ENCODE data around the gene BRD9.
"Not testable (repeated sequence)": the region's sequence is repeated elsewhere in the genome, so short reads cannot be mapped to it uniquely, and the experiment has no call there.

Gene BRD9

DNA sequence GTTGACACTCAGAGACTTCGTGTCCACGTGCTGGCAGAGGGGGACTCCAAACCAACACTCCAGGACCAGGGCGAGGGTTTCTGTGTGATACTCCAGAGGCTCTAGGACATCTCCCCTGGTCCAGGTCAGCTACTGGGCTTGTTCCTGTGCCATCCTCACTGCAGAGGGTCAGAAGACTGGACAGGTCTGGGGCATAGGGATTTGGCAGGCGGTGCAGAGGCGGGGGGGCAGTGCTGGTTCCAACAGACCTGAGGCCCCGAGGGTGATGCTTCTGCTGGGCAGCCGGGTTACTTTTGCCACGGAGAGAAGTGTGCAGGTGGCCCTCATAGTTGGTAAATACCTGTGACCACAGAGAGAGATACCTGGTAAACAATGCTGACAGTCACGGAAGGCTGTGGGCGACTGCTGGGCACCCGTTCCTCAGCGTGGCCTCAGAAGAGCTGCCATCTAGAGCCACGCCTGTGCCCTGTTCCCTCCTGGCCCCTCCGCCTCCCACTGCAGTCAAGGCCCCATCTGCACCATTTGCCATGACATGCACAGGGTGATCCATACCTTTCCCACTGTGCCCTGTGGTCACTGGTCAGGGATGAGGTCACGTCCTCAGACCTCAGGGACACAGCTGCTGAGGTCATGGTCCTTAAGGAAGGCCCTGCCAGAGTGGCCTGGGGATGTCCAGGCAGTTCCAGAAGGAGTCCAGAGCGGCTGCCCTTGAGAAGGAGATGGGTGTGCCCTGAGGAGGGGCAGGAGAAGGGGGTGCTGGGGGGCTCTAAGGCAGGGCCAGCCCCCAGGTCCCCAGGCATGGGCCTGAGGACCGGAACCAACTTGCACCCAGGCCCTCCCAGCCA lies 30.1 kb upstream of the BRD9 start:
- DNase-seq, result no peak

DNA sequence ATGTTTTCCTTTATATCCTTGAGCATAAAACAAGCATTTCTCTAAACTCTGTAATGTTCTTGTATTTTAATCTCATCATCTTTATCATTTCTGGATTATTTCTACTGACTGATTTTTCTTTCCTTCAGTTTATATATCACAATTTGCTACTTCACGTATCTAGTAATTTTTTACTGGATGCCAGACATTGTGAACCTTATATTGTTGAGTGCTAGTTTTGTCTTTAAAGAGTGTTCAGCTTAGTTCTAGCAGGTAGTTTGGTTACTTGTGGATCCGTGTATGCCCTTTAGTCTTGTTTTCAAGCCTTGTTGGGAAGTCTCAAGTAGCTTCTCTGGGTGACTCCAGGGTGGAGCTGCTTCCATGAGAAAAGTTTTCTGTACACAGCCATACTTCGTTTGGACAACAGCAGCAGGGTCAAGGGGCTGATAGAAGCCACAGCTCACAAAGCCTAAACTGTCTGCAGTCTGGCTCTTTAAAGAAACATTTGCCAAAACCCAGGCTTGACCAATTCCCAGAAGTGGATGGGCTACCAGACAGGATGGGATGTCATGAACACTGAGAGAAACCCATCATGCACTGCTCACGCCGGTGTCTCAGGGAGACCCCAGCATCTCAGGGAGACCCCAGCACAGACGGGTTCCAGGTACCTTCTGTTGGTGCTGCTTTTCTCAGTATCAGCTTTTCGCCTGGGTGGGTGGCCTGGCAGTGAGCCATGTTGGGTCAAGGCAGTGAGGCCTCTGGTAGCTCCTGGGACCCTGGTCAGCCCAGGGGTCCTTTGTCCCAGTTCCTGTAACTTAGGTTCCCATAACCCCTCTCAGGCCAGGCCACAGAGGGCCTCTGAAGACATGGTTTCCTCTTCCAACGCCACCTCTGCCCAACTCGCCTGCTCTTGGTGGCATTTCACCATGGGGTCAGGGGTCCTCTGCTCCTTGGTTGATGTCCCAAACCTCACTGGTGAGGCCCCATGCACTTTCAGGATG lies 29.1 kb upstream of the BRD9 start:
- DNase-seq, result no peak

DNA sequence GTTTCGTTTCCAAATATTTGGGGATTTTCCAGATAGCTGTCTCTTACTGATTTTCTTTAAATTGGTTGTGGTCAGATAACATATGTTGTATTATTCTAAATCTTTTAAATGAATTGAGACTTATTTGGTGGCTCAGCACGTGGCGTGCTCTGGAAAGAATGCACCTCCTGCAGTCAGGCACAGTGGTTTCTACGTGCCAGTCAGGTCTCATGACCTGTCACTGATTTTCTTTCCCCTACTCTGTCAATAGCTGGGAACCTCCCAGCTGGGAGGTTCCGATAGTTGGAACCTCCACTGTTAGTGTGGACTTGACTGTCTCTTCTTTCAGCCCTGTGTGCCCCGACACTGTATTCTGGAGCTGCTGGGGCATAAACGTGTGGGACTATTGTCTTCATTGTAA lies 27.7 kb upstream of the BRD9 start:
- no peak for DNase-seq

DNA sequence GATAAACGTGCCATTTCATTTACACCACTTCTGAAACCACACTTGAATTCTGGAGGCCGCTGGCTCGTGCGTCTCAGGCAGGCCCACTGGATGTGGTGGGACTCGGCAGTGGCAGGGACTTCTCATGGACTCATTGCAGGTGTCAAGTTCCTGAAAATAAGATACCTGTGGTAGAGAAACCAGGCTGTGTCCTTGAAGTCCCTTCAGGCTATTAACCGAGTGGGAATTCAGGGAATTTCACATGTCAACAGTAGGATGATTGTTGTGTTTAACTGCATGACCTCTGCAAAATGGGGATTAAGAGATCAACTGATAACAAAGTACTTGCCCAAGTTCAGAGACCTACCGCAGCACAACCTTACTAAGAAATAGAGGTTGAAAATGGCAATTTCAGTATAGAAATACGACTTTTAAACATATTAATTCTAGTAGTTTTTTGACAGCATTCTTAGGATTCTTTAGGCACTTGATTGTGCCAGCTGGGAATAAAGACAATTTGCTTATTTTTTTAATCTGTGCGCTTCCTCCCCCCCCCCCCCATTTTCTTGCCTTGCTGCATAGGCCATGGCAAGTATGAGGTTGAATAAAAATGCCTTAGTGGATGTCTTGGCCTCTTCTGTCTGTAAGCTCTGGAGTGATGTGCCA lies 26.9 kb upstream of the BRD9 start:
- DNase-seq, result no peak

DNA sequence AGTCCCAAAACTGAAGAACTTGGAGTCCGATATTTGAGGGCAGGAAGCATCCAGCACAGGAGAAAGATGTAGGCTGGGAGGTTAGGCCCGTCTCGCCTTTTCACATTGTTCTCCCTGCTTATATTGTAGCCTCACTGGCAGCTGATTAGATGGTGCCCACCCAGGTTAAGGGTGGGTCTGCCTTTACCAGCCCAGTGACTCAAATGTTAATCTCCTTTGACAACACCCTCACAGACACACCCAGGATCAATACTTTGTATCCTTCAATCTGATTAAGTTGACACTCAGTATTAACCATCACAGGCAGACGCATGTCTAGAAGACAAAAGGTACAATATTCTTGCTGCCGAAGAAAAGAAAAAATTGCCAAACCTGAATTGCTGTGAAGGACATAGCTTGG lies 26.1 kb upstream of the BRD9 start:
- DNase-seq, result not testable (repeated sequence)

DNA sequence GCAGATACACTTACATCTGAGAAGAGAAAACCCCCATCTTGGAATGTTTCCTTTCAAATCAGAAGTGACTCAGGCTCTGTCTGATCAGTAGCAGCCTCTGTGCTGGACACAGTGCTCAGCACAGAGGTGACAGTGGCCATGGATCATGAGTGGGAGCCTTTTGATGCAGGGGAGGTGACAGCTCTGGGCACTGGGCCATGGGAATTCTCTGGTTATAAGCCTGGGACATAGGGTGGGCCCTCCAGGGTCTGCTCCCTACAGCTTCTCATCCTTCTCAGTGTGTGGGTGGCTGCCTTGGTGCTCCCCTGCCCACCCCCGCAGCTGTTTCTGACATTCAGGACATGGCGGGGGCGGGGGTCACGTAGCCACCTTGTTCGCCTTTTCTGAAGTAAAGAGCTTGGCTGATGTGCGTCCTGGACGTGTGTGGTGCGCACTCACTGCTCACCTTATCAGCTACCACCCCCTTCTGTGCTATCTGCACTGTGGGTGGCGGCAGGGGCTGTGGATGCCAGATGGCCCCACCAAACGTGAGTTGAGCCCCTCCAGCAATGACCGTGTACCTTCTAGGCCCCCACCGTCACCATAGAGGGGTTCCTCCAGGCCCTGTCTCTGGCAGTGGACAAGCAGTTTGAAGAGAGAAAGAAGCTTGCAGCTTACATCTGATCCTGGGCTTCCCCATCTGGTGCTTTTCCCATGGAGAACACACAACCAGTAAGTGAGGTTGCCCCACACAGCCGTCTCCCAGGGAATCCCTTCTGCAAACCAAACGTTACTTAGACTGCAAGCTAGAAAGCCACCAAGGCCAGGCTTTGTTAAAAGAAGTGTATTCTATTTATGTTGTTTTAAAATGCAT lies 24.1 kb upstream of the BRD9 start:
- no peak for DNase-seq

DNA sequence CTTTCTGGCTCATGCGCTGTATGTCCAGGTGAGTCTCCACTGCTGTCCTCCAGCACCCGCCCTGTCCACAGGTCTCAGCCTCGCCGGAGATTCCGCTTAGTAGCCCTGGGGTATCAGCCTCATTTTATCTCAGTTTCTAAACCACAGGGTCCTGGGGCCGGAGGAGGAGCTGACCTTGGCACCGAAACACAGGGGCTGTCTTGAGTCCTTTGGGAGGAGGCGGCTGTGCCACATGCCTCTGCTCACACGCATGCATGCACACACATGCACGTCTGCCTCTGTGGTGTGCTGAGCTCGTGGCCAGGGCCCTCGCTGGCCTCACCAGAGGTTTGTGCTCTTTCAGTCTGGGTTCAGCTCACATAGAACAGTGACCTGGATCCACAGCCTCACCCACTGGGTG lies 23.3 kb upstream of the BRD9 start:
- DNase-seq, result no peak

DNA sequence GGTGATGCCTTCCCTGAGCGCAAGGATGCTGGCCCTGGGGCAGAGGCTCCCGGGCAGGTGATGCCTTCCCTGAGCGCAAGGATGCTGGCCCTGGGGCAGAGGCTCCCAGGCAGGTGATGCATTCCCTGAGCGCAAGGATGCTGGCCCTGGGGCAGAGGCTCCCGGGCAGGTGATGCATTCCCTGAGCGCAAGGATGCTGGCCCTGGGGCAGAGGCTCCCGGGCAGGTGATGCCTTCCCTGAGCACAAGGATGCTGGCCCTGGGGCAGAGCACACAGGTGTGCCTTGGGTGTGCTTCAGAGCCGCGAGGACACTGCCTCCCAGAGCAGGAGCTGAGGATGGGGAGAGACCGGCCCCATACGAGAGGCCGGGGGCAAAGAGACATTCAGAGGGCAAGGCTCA lies 22.7 kb upstream of the BRD9 start:
- DNase-seq, result not testable (repeated sequence)

DNA sequence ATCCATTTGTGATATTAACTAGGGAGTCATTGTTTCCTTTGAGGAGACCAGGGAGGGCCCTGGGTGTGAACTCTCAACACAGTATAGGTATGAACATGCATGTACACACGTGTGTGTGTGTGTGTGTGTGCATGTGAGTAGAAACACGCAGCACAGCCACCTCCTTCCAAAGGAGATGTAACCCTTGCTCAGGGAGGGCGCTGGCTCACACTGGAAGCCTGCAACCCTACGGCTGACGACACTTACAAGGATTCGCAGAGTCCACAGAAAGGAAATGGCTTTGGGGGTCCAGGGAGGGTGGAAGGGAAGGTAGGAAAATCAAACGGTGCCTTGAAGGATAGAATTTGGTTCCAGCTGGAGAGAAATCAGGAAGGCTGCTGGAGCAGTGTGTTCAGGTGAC lies 22.0 kb upstream of the BRD9 start:
- no peak for DNase-seq

DNA sequence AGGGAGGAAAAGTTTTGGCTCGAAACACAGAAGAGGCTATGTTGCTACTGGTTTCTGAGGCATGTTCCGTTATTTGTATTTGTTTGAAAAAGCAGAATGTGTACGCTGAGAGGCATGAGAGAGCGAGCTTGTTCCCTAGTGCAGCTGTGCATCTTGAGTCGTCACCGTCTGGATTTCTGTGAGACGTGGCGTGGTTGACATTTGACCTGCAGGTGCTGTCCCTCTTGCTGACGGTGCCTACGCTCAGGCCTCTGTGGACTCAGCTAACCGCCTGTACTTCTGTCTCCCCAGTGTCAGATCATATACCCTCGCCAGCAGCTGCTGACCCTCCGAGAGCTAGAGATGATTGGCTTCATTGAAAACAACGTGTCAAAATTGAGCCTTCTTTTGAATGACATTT lies 21.6 kb upstream of the BRD9 start:
- DNase-seq, result no peak

DNA sequence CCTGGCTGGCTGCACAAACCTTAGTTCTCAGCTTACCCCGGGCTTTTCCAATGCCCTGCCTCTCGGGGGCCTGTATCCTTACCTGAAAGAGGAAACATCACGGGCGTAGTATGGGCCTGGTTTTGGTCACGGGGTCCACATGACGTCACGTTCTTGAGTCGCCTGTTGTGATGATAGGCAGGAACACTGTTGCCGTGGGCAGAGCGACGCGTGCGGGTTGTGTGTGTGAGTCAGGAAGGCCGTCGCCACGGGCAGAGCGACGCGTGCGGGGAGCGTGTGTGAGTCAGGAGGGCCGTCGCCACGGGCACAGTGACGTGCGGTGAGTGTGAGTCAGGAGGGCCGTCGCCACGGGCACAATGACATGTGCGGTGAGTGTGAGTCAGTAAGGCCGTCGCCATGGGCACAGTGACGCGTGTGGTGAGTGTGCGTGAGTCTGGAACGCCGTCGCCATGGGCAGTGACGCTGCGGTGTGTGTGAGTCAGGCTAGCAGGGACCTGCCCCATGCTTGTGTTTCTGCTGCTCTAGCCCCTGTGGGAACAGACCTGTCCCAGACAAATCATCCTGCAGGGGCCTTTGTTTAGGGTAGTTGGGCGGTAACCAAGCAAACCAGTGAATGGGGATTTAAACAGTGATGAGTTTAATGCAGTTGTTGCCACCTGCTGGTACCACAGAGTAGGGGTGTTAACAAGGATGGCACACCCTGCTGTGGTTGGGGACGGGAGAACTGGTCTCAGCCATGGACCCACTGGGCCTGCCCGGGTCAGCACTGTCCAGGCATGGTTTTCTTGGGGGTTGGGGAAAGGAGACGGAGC lies 19.9 kb upstream of the BRD9 start:
- peak; percentile 91 for DNase-seq

DNA sequence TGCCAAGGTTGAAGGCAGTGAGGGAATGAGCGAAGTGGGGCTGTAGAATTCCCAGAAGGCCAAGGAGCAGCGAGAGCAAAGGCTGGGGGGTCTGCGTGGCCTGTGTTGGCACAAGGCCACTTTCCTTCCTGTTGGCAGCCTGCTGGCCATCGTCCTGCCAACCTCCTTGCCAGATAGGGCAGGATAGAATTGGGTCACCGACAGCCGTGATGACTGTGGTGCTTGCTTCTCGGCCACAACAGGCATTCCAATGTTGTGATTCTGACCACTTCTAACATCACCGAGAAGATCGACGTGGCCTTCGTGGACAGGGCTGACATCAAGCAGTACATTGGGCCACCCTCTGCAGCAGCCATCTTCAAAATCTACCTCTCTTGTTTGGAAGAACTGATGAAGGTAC lies 19.0 kb upstream of the BRD9 start:
- no peak for DNase-seq

DNA sequence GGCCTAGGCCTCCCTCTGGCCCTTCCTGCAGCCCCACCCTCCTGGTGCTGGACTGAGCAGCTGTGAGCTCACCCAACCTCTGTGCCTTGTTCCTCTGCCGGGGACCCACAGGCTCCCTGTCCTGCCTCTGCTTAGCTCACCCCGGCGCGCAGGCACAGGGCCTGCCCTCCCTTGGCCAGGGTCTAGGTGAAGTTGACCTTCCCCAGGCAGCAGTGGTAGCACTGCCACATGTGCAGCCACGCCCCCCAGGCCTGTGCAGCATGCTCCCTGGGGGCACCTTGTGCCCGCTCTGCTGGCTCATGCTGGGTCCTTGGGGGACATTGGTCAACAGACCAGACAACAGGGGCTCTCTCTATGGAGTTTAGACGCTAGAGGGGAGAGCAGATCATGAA lies 18.2 kb upstream of the BRD9 start:
- no peak for DNase-seq

DNA sequence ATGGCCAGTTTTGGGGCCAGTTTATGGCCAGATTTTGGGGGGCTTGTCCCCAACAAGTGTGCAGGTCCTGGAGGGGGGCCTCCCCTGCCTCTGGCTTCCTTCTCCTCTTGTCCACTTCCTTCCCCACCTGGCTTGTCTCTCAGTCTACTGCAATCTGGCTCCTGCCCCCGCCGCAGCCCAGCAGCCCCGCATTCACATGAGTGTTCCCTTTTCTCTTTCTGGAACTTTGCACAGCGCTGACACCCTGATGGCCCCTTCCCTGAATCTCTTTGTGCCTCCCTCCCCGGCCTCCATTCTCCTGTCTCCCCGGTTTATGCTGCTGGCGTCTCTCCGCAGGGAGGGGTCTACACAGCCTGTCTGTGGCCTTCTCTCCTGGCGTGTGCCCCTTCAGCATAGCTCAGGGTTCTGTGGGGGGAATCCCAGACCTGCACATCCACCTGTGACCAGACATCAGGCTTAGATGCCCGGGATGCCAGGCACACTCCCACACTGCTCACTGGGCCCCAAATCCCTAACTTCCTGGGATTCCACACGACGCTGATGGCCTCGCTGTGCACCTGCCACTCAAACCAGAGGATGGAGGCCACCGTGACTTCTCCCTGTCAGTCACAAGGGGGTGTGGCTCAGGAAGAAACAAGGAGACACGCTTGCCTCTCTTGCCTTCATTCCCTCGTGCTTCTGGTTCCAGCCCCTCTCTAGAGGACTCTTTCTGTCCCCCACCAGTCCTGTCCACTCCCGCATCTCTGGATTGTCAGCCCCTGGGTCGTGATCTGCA lies 17.6 kb upstream of the BRD9 start:
- DNase-seq, result no peak

DNA sequence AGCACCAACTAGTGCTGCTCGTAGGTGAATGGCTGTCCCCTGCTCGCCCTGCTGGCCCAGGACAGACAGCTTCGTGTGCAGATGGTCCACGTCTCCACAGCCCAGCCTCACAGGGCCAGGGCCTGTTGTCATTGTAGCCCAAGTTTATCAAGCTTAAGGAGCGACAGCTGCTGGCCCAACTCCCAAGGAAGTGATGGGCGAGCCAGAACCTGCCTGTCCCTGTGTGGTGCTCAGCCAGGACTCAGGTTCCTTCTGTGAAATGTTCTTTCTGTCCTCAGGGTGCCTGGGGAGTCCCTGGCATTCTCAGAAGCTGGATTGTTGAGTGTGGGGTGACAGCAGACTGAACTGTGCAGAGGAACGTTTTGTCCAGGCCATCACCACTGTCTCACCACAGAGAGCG lies 16.5 kb upstream of the BRD9 start:
- DNase-seq, result no peak

DNA sequence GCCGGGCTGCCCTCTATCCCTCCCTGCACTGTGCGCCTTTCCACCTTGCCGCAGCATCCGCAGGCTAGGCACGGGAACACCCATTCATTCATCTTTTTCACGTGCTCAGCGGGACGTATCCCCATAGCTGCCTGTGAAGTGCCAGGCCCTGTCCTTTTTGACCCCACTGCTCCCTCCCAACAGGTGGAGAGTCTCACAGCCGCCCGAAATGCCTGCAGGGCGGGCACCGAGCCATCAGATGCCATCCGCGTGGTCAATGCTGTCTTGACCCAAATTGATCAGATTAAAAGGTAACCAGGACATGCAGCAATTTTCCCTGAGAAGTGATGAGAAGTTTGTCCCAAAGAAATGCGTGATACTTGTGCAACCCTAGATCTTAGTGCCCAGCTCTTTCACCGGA lies 15.6 kb upstream of the BRD9 start:
- no peak for DNase-seq

DNA sequence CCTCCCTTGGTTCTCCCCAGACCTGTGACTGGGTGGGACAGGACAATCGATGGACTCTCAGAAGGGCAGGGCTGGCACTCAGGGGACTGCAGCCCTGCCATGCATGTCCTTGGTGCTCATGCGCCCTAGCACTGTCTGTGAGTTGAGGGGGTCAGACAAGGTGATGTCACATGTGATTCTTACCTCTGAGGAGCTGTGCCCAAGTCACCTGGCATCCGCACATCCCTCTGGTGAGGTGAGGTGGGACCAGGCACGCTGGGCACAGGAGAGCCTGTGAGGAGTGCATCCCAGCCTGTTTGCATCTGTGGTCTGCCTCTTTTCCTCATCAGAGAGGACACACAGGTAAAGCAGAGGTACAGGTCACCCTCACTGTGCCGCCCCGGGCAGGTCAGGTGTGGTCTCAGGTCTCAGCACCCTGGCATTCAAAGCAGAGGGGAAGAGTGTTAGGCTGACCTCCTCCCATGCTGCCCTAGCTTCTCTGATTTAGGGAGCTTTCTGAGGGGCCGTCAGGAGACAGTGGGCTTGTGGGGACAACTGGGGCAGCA lies 14.8 kb upstream of the BRD9 start:
- DNase-seq, result no peak

DNA sequence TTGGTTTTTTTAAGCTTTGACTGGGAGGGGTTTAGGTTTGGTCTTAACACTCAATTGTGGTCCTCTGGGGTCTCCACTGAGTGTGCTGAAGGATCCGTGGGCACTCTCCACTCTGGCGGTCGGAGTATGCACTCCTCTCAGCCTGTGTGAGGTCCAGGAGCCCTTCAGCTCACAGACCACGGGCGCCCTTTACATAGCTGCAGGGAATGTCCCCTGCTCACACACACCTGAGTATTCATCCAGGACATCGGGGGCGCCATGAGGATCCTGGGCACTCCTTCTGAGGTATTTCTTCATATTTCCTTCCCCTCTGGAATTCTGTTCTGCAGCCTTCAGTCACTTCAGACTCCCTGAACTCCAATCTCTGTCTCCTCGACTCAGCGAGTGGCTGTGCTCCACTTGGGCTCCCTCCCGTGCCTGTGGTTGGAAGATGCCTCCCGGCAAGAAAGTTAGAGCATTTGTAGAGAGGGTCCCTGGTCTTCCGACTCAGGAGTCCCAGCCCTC lies 12.6 kb upstream of the BRD9 start:
- no peak for DNase-seq

DNA sequence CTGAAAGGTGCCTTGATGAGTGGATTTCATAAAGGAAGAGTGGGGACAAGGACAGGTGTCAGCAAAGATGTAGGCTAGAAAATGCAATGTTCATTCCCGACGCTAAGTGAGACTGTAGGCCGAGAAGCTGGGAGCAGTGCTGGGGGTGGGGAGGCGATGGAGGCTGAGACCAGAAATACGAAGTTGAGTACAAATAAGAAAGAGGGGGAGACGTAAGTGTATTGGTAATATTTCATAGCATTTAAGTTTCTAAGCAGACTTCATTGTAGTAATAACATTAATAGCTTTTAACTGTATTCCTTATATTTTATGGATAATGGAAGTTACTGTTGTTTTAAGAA lies 11.1 kb upstream of the BRD9 start:
- no peak for DNase-seq

DNA sequence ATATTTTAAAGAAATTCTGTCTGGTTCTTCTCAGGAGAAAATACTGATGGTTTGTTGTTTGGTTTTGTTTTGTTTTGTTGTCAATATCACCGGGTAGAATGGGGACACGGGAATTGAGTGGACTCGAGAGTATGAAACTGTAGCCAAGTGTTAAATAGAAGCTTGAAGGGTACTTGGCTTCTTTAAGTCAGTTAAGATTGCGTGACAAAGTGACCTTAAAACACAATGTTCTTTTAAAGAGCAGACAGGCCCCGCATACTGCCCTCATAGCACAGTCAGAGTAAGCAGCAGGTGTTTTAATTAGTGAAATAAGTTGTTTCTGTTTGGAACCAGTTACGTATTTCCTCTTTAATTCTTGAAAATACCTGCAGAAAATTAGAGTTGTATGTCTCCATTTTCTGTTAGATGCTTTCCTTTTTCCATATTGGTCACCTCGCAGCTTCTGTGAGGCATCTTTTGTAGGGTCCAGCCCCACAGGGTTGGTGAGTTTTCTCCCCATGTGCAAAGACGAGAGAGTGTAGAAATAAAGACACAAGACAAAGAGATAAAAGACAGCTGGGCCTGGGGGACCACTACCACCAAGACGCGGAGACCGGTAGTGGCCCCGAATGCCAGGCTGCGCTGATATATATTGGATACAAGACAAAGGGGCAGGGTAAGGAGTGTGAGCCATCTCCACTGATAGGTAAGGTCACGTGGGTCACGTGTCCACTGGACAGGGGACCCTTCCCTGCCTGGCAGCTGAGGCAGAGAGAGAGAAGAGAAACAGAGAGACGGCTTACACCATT lies 9.7 kb upstream of the BRD9 start:
- DNase-seq, result no peak
